ENCODE measurements around the gene LRR1. TPM values are rescaled to one million over a fixed set of nuclear protein-coding genes. Genes with fewer than 3 reads are reported as not detected.

The LRR1 gene
- total and polyA plus RNA-seq, 4 donors: 3.7 to 23.2 (median 4.1) TPM

DNA sequence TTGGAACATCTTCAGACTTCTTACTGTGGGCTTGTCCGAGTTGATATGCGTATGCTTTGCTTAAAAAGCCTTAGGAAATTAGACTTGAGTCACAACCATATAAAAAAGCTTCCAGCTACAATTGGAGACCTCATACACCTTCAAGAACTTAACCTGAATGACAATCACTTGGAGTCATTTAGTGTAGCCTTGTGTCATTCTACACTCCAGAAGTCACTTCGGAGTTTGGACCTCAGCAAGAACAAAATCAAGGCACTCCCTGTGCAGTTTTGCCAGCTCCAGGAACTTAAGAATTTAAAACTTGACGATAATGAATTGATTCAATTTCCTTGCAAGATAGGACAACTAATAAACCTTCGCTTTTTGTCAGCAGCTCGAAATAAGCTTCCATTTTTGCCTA, 8.8 kb downstream of the LRR1 start (continued):
- TF ChIP-seq YY1 (IDR thresholded peaks at IDR 0.05) (no peak), TAF1 (conservative IDR thresholded peaks at IDR 0.05) (no peak), JUND (IDR thresholded peaks at IDR 0.05) (no peak), HNF4G (IDR thresholded peaks at IDR 0.05) (no peak), HNF4A (conservative IDR thresholded peaks at IDR 0.05) (no peak), RAD21 (IDR thresholded peaks at IDR 0.05) (no peak)
- TF ChIP-seq, protein P1, sequence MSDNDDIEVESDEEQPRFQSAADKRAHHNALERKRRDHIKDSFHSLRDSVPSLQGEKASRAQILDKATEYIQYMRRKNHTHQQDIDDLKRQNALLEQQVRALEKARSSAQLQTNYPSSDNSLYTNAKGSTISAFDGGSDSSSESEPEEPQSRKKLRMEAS (IDR thresholded peaks at IDR 0.05): no peak
- TF ChIP-seq, protein P2, sequence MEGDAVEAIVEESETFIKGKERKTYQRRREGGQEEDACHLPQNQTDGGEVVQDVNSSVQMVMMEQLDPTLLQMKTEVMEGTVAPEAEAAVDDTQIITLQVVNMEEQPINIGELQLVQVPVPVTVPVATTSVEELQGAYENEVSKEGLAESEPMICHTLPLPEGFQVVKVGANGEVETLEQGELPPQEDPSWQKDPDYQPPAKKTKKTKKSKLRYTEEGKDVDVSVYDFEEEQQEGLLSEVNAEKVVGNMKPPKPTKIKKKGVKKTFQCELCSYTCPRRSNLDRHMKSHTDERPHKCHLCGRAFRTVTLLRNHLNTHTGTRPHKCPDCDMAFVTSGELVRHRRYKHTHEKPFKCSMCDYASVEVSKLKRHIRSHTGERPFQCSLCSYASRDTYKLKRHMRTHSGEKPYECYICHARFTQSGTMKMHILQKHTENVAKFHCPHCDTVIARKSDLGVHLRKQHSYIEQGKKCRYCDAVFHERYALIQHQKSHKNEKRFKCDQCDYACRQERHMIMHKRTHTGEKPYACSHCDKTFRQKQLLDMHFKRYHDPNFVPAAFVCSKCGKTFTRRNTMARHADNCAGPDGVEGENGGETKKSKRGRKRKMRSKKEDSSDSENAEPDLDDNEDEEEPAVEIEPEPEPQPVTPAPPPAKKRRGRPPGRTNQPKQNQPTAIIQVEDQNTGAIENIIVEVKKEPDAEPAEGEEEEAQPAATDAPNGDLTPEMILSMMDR (IDR thresholded peaks at IDR 0.05; ENCODE audit: low read depth, low read length, missing input control): no peak

GRCh38 chr14:49612251-49612650, 13.5 kb downstream of the LRR1 start:
- DNase-seq (ENCODE audit: low spot score): no peak

GRCh38 chr14:49612671-49613070, 13.9 kb downstream of the LRR1 start:
- H3K27me3 ChIP-seq (ENCODE audit: control insufficient read depth in 4 of 4, insufficient read depth in 4 of 4, low read length in 3 of 4): no peaks in the 10 kb centered on the region
- H3K4me1 ChIP-seq (ENCODE audit: control insufficient read depth in 4 of 4, insufficient read depth in 4 of 4, low read length in 3 of 4): peaks cover 0 to 6% (median 1%) of the 10 kb centered on the region in 4 donors
- TF ChIP-seq REST (IDR thresholded peaks at IDR 0.05): no peak
- no peak for TF ChIP-seq EGR1 (IDR thresholded peaks at IDR 0.05; ENCODE audit: low read depth in 2 of 2)
- TF ChIP-seq GABPA (IDR thresholded peaks at IDR 0.05 in 1 of 2, conservative IDR thresholded peaks at IDR 0.05 in 1 of 2): no peak
- TF ChIP-seq, protein P3, sequence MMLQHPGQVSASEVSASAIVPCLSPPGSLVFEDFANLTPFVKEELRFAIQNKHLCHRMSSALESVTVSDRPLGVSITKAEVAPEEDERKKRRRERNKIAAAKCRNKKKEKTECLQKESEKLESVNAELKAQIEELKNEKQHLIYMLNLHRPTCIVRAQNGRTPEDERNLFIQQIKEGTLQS (IDR thresholded peaks at IDR 0.05): no peak
- TF ChIP-seq HNF4A (conservative IDR thresholded peaks at IDR 0.05): no peak
- TF ChIP-seq RXRA (IDR thresholded peaks at IDR 0.05): no peak
- TF ChIP-seq FOXA2 (IDR thresholded peaks at IDR 0.05): no peak
- TF ChIP-seq, protein P2 (IDR thresholded peaks at IDR 0.05; ENCODE audit: low read depth, low read length, missing input control): no peak
- no peak for TF ChIP-seq TAF1 (conservative IDR thresholded peaks at IDR 0.05)
- TF ChIP-seq RAD21 (IDR thresholded peaks at IDR 0.05): no peak
- TF ChIP-seq ZBTB33 (IDR thresholded peaks at IDR 0.05): no peak
- TF ChIP-seq NR2F2 (IDR thresholded peaks at IDR 0.05): no peak
- no peak for TF ChIP-seq YY1 (IDR thresholded peaks at IDR 0.05)
- no peak for TF ChIP-seq HNF4G (IDR thresholded peaks at IDR 0.05)
- TF ChIP-seq FOXA1 (IDR thresholded peaks at IDR 0.05): no peak
- no peak for TF ChIP-seq JUND (IDR thresholded peaks at IDR 0.05)
- no peak overlapping the region for H3K9ac ChIP-seq (ENCODE audit: low read depth in 1 of 2, low read length in 2 of 2)
- no peak for DNase-seq (ENCODE audit: low spot score)
- H3K9me3 ChIP-seq (ENCODE audit: control insufficient read depth in 4 of 4, low read length in 3 of 4): no peaks in the 10 kb centered on the region
- H3K4me3 ChIP-seq (ENCODE audit: low read depth in 1 of 3, low read length in 3 of 3): no peak overlapping the region
- no peaks in the 10 kb centered on the region for H3K36me3 ChIP-seq (ENCODE audit: control insufficient read depth in 4 of 4, insufficient read depth in 3 of 4, low read depth in 1 of 4, low read length in 3 of 4)
- no peak overlapping the region for H3K27ac ChIP-seq (ENCODE audit: low read depth in 1 of 2, low read length in 2 of 2)
- 93% methylated on average over 8 of the region's 8 CpGs for WGBS

More at GRCh38 chr14:49612251-49612650, 13.5 kb downstream of the LRR1 start:
- Histone ChIP-seq H3K27ac (ENCODE audit: low read depth in 1 of 2, low read length in 2 of 2) (no peak overlapping the region), H3K4me1 (ENCODE audit: control insufficient read depth in 4 of 4, insufficient read depth in 4 of 4, low read length in 3 of 4) (peaks cover 0 to 3% (median under 1%) of the 10 kb centered on the region in 4 donors), H3K9ac (ENCODE audit: low read depth in 1 of 2, low read length in 2 of 2) (no peak overlapping the region), H3K36me3 (ENCODE audit: control insufficient read depth in 4 of 4, insufficient read depth in 3 of 4, low read depth in 1 of 4, low read length in 3 of 4) (no peaks in the 10 kb centered on the region), H3K4me3 (ENCODE audit: low read depth in 1 of 3, low read length in 3 of 3) (no peak overlapping the region), H3K9me3 (ENCODE audit: control insufficient read depth in 4 of 4, low read length in 3 of 4) (no peaks in the 10 kb centered on the region), H3K27me3 (ENCODE audit: control insufficient read depth in 4 of 4, insufficient read depth in 4 of 4, low read length in 3 of 4) (no peaks in the 10 kb centered on the region)
- TF ChIP-seq SP1 (IDR thresholded peaks at IDR 0.05): no peak
- WGBS: 95% methylated on average over 4 of the region's 4 CpGs
